HG02938 (cell line): Measurements from ENCODE around the gene SPACA6.
"Not testable (repeated sequence)": the region's sequence is repeated elsewhere in the genome, so short reads cannot be mapped to it uniquely, and the experiment has no call there.

Source experiments
- ATAC-seq: cut with Tn5 transposase; IDR thresholded peaks from one replicate; pipeline ENCODE4 v1.9.1; 2021; ENCODE audit warnings: mild to moderate bottlenecking, moderate library complexity; ENCODE audit not compliant: unreplicated experiment

The SPACA6 gene, protein sequence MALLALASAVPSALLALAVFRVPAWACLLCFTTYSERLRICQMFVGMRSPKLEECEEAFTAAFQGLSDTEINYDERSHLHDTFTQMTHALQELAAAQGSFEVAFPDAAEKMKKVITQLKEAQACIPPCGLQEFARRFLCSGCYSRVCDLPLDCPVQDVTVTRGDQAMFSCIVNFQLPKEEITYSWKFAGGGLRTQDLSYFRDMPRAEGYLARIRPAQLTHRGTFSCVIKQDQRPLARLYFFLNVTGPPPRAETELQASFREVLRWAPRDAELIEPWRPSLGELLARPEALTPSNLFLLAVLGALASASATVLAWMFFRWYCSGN

DNA sequence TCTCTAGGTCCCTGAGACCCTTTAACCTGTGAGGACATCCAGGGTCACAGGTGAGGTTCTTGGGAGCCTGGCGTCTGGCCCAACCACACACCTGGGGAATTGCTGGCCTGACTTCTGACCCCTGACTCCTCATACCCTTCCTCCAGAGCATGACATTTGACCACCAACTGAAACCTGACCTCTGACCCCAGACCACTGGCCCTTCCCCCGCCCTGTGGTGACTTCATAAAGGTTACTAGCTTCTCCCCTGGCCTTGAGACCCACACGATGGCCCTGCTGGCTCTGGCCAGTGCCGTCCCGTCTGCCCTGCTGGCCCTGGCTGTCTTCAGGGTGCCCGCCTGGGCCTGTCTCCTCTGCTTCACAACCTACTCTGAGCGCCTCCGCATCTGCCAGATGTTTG, at the start of gene SPACA6:
Gene SPACA6 (plus strand): TSS at position 71 of the 400 bp plus-strand sequence. CDS start 197 bp downstream, at position 268.
- no peak for ATAC-seq

DNA sequence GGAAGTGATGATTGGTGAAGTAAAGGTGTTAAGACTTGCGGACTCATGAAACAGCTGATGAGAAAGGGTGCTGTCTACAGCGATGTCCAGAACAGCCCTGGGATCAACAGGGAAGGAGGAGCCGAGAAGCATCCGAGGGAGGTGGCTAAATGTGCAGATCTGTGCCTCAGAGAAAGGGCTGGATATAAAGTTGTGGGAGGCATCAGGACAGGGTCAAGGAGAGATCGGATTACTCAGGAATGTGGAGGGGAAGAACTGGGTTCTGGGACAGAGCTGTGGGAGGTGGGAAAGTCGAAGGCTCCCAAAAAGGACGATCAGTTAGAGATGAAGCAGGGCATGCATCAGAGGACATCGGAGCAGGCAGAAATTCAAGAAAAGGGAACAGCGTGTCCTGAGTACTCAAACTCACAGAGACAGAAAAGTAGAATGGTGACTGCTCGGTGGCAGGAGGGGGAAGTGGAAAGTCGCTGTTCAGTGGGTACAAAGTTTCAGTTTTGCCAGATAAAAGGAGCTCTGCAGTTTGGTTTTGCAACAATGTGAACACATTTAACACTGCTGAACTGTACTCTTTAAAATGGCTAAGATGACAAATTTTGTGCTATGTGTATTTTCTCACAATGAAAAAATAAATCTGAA, 48.4 kb upstream of the SPACA6 start:
- no peak for ATAC-seq

DNA sequence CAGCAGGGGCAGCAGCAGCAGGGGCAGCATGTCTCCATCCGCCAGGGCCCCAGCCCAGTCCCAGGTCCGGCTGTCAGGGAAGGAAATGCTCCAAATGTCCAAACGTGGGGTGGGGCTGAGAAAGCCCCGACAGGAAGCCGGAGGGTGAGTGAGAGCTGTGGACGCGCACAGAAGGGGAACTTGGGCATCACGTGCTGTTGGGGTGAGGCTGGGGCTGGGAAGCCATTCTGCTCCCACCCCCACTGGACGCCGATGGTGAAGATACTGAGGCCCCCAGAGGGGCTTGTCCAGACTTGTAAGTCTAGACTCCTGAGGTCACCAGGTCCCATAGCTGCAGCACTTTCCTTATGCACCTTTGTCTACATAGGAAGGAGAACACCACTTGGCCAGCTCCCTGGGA, 46.4 kb upstream of the SPACA6 start, which contains the start of gene SIGLEC14:
Gene SIGLEC14 (minus strand): TSS at position 96 of the 400 bp plus-strand sequence. CDS start 66 bp downstream, at position 30.
- not testable (repeated sequence) for ATAC-seq

DNA sequence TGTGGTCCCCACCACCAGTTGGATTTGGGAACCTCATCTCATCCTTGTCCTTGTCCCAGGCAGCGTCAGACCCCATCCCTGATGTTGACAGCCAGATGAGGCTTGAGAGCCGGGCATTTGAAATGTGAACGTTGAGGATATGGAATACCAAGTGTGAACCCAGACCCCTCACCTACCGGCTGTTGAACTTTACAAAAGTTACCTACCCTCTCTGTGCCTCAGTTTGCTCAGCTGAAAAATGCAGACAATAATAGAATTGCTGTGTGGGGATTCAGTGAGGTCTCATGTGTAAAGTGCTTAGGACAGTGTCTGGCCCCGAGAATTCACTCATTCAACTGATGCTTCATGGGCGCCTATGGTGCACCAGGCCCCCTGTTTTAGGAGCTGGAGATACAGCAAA, 45.8 kb upstream of the SPACA6 start:
- ATAC-seq, result no peak

DNA sequence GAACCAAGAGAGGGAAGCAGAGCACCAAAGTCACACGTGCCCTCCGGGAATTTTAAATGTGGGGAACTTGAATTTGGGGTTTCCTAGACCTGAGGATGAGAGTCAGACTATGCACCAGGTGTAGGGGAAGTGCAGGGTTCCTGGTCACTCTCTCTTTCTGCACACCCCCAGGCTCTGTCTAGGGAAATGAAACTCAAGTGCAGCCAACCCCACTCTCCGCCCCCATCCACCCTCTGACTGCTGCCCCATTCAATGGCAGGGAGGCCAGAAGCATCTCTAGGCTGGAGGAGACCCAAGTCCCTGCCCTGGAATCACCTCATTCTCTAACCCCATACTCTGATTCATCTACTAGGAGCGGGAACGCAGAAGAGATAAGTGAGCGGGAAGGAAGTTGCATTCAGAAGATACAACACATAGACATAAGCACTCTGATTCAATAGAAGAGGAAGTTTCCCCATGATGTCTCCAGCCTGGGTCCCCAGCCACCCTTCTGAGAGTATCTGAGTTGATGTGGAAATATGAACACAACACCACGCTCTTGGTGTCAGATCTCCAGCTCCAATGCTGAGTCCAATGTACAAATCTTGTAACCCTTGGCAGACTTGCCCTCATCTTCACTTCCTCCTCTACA, 41.8 kb upstream of the SPACA6 start:
- ATAC-seq, result no peak

DNA sequence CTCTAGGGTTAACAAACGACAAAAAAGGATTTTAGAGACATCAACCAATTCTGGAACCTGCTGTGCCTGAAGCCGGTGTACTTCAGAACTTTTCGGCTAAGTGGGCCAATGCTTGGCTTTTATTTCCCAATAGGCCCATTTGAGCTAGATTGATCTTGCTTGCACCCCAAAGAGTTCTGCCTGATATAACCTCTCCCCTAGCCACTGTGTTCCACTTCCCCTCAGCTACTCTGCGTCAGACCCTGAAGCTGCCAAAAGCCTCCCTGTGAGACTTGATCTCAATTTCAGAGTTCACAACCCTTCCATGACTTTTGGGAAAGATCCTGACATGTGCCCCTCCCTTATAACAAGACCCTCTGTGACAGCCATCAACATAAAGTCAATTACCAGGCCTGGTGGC, 40.9 kb upstream of the SPACA6 start:
- no peak for ATAC-seq

DNA sequence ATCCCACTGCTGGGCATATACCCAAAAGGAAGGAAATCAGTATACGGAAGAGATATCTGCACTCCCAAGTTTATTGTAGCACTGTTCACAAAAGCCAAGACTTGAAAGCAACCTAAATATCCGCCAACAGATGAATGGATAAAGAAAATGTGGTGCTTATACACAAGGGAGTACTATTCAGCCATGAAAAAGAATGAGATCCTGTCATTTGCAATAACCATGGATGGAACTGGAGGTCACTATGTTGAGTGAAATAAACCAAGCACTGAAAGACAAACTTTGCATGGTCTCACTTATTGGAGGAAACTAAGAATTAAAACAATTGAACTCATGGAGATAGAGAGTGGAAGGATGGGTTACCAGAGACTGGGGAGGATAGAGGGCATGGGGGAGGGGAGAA, 40.0 kb upstream of the SPACA6 start:
- no peak for ATAC-seq

DNA sequence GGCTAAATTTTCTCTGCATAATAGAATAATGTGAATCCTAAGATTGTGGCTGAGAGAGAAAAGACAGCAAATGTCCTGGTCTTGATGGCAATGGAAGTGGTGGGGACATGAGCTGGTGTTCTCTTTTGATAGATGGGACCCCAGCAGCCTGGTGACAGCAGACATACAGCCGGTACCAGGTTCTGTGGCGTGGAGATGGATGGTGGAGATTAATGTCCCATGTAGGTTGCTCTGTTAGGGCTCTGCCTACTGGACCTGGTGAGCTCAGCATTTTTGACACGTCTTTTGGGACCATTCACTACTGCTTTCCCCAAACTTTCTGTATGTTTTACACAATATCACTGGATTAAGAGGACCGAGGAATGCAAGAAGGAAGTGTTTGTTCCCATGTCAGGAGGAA, 38.3 kb upstream of the SPACA6 start:
- no peak for ATAC-seq

DNA sequence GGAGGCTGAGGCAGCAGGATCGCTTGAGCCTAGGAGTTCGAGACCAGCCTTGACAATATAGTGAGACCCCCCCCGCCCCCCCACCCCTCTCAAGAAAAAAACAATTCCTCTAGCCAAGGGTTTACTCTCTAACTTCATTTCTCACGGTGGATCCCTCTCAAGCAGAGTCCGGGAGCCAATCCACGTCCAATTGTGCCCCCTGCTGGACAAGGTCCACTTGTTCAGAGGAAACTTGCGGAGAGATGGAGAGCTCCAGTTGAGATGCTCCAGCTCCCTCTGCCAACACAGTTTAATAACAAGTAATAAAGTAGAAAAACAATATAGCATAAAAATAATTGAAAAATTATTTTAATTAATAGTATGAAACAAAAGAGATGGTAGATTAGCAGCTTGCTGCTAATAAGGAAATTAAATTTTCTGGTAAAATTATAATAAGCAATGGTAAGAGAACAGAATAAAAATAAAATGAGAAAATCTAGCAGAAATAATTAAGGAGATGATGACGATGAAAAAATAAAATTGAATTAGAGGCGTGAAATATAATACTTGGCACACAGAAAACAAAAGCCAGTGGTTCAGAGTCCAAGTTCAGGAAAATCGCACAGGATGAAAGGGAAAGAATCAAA, 32.0 kb upstream of the SPACA6 start:
- ATAC-seq, result no peak

DNA sequence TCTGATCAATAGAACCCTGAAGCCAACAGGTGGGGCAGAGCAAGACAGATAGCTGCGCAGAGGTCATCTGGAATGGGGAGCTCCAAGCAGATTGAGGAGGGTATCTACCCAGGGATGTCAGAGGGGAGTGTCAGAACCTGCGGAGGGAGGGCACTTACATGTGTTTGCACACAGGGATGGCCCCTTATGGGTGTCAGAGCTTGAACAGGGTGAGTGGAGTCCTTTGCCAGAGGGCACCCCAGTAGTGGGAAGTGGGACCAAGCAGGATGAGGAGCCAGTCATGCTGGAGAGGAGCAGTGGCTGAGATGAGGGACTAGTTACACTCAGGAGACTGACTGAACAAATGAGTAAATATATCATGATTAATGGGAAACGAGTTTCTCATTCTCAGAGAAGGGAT, 29.5 kb upstream of the SPACA6 start:
- no peak for ATAC-seq

DNA sequence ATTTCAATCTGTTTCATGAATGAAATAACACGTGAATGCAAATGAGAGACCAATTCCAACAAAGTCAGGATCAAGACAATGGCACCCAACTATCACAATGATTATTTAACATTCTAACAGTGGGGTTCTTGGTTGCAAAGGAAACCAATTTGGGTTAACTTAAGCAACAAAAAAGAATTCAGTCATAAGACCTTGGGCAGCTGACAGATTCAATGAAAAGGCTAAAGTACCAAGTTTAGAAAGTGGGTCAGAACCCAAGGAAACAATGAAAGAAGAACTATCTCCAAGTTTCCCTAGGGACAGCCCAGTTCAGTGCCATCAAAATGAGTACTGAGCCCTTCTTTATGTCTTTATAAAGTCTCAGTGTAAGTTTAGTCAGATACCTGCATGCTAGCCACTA, 29.0 kb upstream of the SPACA6 start:
- no peak for ATAC-seq

DNA sequence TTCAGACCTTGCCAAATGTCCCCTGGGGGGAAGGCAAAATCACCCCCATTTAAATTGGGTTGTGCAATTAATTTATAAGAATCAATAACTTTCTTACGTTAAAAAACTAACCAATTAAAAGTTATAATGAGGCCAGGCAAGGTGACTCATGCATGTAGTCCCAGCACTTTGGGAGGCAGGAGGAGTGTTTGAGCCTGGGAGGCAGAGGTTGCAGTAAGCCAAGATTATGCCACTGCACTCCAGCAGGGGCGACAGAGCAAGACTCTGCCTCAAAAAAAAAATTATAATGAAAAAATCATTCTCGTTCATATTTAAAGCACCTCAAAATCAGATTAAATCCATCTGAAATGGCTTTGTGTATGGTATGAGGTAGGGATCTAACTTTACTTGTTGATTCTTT, 28.1 kb upstream of the SPACA6 start:
- ATAC-seq, result no peak

DNA sequence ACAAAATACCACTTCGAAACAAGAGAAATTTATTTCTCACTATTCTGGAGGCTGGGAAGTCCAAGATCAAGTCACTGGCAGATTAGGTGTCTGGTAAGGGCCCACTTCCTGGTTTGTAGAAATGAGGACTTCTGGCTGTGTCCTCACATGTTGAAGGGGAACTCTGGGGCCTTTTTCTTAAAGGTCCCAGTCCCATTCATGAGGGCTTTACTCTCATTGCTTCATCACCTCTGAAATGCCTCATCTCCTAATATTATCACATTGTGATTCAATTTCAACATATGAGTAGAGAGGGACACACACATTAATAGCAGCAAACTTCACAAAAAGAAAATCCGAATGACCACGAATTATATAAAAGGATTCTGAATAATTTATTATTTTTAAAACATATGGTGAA, 24.9 kb upstream of the SPACA6 start:
- no peak for ATAC-seq

DNA sequence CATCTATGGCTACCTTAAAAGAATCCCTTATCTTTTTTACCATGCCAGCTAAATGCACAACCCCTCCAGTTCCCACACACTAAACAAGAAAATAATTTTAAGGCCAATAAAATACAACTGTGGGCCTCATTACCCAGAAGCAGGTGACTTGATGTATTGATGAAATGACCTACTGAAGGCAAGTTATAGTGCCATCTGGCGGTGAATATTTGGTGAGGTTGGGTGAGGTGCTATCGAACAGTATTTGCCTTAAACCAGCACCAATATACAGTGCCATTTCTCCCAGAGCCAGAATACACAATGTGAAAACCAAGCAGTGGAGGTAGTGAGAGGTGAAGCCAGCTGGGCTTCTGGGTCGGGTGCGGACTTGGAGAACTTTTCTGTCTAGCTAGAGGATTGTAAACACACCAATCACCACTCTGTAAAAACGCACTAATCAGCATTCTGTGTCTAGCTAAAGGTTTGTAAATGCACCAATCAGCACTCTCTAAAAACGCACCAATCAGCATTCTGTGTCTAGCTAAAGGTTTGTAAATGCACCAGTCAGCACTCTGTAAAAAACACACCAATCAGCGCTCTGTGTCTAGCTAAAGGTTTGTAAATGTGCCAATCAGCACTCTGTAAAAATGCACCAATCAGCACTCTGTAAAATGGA, 17.1 kb upstream of the SPACA6 start:
- not testable (repeated sequence) for ATAC-seq

DNA sequence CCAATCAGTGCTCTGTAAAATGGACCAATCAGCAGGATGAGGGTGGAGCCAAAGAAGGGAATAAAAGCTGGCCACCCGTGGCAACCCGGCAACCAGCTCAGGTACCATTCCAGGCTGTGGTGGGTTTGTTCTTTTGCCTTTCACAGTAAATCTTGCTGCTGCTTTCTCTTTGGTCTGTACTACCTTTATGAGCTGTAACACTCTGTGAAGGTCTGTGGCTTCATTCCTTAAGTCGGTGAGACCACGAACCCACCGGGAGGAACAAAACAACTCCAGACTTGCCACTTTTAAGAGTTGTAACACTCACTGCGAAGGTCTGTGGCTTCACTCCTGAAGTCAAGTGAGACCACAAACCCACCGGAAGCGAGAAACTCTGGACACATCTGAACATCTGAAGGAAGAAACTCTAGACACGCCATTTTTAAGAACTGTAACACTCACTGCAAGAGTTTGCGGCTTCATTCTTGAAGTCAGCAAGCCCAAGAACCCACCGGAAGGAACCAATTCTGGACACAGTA, 16.5 kb upstream of the SPACA6 start:
- ATAC-seq, result no peak

DNA sequence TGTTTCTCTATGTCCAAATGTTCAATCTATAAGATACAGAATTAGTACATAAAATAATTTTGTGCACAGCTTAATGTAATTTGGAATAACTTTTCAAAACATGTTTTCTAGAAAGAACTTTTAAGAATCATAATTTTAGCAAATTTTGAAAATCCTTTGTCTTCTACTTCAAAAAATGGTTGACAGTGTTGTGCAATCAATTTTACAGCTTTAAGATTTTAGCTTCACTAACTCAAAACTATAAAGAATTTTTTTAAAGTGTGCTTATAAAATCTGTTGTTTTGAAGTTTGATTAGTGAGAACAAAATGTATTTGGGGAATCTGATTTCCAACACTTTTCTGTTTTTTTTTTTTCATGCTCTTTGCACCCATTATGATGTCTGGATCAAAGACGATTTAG, 12.7 kb upstream of the SPACA6 start:
- no peak for ATAC-seq

DNA sequence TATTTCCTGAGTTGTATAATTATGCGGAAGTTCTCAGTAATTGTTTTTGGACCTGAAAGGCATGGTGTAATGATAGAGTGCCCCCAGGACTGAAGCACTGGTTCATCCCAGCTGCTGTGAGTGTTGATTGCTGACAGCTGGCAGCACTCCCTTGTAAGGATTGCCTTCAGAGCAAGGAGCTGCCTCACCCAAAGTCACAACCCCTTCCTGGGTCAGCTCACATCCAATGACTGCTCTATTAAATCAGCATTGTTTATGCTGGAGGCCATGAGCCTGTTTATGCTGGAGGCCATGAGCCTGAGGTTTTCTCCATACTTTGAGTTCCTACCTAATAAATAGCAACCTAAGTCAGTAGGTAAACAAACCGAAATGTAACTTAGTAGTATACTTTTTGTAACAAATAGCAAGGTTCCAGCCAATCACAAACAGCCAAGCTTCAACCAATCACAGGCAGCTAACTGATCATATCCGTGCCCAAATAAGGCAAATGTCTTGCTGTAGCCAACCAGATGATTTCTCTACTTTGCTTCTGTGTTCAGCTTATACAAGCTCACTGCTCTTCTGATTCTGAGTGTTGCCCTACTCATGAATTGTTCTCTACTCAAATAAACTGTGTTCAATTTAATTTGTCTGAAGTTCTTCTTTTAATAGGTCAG, 11.7 kb upstream of the SPACA6 start:
- no peak for ATAC-seq

DNA sequence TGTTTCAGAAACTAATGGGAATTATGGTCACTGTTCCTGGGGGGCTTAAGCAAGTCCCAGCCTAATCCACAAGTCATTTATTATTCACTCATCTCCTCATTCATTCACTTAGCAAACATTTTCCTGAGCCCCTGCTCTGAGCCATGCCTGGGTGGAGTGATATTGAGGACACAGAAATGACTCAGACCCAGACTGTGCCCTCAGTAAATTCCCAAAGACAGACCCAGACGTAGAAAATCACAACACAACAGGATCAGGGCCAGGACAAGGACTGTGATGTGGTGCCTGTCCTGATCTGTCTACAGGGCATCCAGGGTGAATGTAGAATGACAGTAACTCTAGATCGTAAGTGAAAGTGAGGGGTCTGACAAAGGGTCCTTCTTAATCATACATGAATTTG, 7.0 kb upstream of the SPACA6 start:
- no peak for ATAC-seq

DNA sequence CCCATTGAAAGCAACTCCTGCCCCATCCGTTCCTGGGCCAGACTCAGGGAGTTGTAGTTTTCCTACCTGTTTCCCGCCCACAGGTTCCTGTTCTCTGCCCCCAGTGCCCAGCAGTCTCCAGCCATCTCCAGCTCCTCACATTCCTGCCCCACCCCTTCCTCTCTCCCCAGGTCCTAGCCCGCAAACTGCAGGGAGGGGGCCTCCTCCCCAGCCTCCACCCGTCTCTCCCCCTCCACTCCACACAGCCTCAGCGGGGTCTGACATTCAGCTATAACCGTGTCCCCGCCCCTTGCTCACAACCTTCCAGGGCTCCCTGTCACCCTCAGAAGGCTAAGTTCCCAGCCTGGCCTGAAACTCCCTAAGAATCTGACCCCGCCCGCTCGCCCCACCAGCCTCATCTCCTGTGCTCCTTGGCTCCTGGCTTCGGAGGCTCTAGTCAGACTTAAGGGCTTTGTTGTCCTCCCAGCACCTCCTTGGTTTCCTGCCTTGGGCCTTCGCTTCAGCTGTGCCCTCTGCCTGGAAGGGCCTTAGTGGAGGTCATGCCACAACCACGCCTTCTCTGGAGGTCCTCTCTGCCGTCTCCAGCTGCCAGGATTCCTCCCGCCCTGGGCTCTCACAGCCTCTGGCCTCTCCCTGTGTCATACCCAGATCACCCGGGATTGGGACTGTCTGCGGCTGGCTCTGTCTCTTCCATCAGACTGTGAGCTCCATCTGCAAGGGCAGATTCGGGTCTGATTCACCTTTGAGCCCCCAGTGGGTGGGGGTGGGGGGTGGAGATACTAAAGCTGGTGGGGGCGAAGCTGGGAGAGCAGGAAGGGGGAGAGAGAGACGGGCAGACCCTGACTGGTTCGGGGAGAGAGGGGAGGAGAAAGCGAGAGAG, 5.1 kb upstream of the SPACA6 start:
- ATAC-seq, result no peak
